Upper lobe of left lung (tissue), 6 donors: ENCODE results near the gene ARRB1. TPM values are rescaled to one million over a fixed set of nuclear protein-coding genes. Genes with fewer than 3 reads are reported as not detected.
A peak's percentile ranks its signal among the peaks of the same experiment; 100 is the strongest.

ENCODE experiments used
- ATAC-seq, 2 donors: fragments of 200-7000 bp; cut with Tn5 transposase; one replicate each; pipeline ENCODE4 v1.9.1; 2022; ENCODE audit warnings: mild to moderate bottlenecking in 2 of 2, moderate library complexity in 2 of 2; ENCODE audit not compliant: low FRiP score in 2 of 2
- DNase-seq, 2 donors: peaks; one replicate each; pipeline ENCODE4 v3.0.0-alpha.2; 2019 to 2020
- H3K27ac ChIP-seq, 4 donors: fragments of 200-600 bp; sonication (generic); one replicate each; pipeline ENCODE4 v1.5.1; 2016 to 2019
- H3K27me3 ChIP-seq, 4 donors: fragments of 200-600 bp; sonication (generic); one replicate each; pipeline ENCODE4 v1.5.1; 2017 to 2019
- H3K36me3 ChIP-seq, 4 donors: fragments of 200-600 bp; sonication (generic); one replicate each; pipeline ENCODE4 v1.5.1; 2016 to 2019
- H3K4me1 ChIP-seq, 4 donors: fragments of 200-600 bp; sonication (generic); one replicate each; pipeline ENCODE4 v1.5.1; 2018 to 2019
- H3K4me3 ChIP-seq, 4 donors: fragments of 200-600 bp; sonication (generic); one replicate each; pipeline ENCODE4 v1.5.1; 2017 to 2019; ENCODE audit warnings: mild to moderate bottlenecking in 2 of 4, moderate library complexity in 1 of 4
- H3K9me3 ChIP-seq, 4 donors: fragments of 200-600 bp; sonication (generic); one replicate each; pipeline ENCODE4 v1.5.1; 2018 to 2019
- EP300 ChIP-seq, 4 donors: sonication (generic); formaldehyde crosslinking; IDR thresholded peaks; one replicate each; pipeline ENCODE4 v1.5.1; 2017; ENCODE audit warnings: antibody characterized with exemption in 4 of 4, control low read depth in 2 of 4
- POLR2A ChIP-seq, 4 donors: fragments of 450-650 bp; IDR thresholded peaks; one replicate each; pipeline ENCODE4 v1.5.1; 2016 to 2017; ENCODE audit warnings: antibody characterized with exemption in 4 of 4, mild to moderate bottlenecking in 2 of 4
- POLR2AphosphoS5 ChIP-seq, 2 donors: sonication (generic); formaldehyde crosslinking; IDR thresholded peaks; one replicate each; pipeline ENCODE4 v1.5.1; 2017; ENCODE audit warnings: antibody characterized with exemption in 2 of 2
- WGBS, 2 donors: methylation state at CpG; one replicate each; pipeline ENCODE4 v1.1.5; 2017 to 2018; 5-methylcytosine and 5-hydroxymethylcytosine counted together
- total RNA-seq, 6 donors: library from RNA; depleted of rRNA in 4 of 6; stranded (reverse); fragments of >200 nt in 4 of 6; gene quantifications; one replicate each; pipeline versions ENCODE4 v1.1.0 to v1.2.1, GENCODE V29; 2016 to 2021
- TF ChIP-seq, protein P1 (sequence below), 6 experiments: fragments of 450-650 bp in 4 of 6; fragments of 200-600 bp in 2 of 6; sonication (generic) in 2 of 6; IDR thresholded peaks; one replicate each; pipeline ENCODE4 v1.5.1; 2016 to 2019; ENCODE audit warnings: antibody characterized with exemption in 6 of 6
- donor health status: DM: no; HTN: no; CAD: no; lungs with moderate emphysema.
- donor health status: DM: no; HTN: yes; CAD: no; lungs with severe emphysema.

ARRB1 gene
- total RNA-seq = 100 to 1,000 TPM; 119 to 235 (median 170) TPM

- H3K9me3 ChIP-seq = no peaks in the 10 kb centered on the region
- 0% methylated on average over 10 of the region's 38 CpGs; no CpG with 5 or more reads in 1 of the 2 donors for WGBS, 2 donors
- H3K4me1 ChIP-seq = peaks cover 42 to 68% (median 60%) of the 10 kb centered on the region in 4 donors
- ATAC-seq = no peak
- peak within 1 kb of the TSS; percentile 83 to 93 (median 88) for H3K4me3 ChIP-seq
- TF ChIP-seq POLR2A (IDR thresholded peaks at IDR 0.05) (peak in 2 of 4 donors; percentile 39 to 69), EP300 (IDR thresholded peaks at IDR 0.05) (no peak), POLR2AphosphoS5 (IDR thresholded peaks at IDR 0.05) (peak in 1 of 2 donors; percentile 7)
- TF ChIP-seq, protein P1, sequence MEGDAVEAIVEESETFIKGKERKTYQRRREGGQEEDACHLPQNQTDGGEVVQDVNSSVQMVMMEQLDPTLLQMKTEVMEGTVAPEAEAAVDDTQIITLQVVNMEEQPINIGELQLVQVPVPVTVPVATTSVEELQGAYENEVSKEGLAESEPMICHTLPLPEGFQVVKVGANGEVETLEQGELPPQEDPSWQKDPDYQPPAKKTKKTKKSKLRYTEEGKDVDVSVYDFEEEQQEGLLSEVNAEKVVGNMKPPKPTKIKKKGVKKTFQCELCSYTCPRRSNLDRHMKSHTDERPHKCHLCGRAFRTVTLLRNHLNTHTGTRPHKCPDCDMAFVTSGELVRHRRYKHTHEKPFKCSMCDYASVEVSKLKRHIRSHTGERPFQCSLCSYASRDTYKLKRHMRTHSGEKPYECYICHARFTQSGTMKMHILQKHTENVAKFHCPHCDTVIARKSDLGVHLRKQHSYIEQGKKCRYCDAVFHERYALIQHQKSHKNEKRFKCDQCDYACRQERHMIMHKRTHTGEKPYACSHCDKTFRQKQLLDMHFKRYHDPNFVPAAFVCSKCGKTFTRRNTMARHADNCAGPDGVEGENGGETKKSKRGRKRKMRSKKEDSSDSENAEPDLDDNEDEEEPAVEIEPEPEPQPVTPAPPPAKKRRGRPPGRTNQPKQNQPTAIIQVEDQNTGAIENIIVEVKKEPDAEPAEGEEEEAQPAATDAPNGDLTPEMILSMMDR (IDR thresholded peaks at IDR 0.05) = peak in 4 of 6 experiments; percentile 3 to 18 (median 12)
- peak in 1 of 2 donors; percentile 74 for DNase-seq
- no peaks in the 10 kb centered on the region for H3K36me3 ChIP-seq
- H3K27ac ChIP-seq = peak within 1 kb of the TSS; percentile 95 to 97 (median 96)
- no peaks in the 10 kb centered on the region for H3K27me3 ChIP-seq
Observed at GRCh38 chr11:75351541-75351790, at the start of gene ARRB1. Gene ARRB1, minus strand, starts transcription at chr11:75351661. Its CDS starts 54 bp downstream, at chr11:75351607.

- ATAC-seq = peak in 1 of 2 donors; percentile 20
Observed at GRCh38 chr11:75400146-75400865, 48.8 kb upstream of the ARRB1 start.

DNA sequence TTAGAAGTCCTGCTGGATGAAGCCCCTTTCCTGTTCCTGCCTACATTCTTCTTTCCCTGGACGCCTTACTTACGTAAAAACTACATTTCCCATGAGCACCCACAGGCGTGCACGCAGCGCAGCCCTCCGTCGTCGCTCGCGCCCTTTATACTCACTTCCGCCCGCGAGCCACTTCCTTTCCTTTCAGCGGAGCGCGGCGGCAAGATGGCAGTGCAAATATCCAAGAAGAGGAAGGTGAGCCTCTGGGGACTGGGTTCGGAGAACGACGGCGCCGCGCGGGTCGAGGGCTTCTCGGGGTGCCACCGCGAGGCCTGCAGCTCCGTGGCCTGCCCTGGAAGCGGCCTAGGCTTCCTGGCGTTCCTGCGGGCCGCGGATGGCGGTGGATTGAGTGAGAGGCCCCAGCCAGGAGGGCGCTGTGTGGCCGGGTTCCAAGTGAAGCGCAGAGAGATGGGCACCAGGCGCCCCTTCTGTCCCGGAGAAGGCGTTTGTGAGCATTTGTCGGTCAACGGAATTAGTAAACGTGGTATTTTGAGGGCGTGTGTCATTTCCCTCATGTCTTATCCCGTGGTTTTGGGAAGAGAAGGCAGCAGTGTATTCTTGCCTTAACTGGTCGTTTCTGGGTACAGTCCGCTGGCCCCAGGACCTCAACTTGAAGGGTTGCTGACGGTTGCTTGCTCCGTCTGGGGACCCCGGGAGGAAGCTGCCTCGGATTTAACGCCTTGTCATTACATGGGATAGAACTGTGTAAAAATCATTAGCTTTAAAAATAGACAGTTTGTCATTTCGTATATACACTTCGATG, 48.1 kb upstream of the ARRB1 start, which contains the start of gene RPS3:
Gene RPS3 (plus strand): TSS at position 175 of the 802 bp plus-strand sequence. CDS start 30 bp downstream, at position 205.
- WGBS, 2 donors = 0 to 1% methylated on average over 21 to 55 of the region's 55 CpGs

More at GRCh38 chr11:75400146-75400865, 48.8 kb upstream of the ARRB1 start:
- Histone ChIP-seq H3K27me3 (no peaks in the 10 kb centered on the region), H3K4me3 (peak overlapping the region; percentile 71 to 79 (median 72)), H3K27ac (peak overlapping the region; percentile 90 to 97 (median 94)), H3K4me1 (peaks cover 21 to 50% (median 31%) of the 10 kb centered on the region in 4 donors), H3K9me3 (no peaks in the 10 kb centered on the region), H3K36me3 (peaks cover 30 to 48% (median 40%) of the 10 kb centered on the region in 4 donors)
- TF ChIP-seq EP300 (IDR thresholded peaks at IDR 0.05) (no peak), POLR2AphosphoS5 (IDR thresholded peaks at IDR 0.05) (no peak), POLR2A (IDR thresholded peaks at IDR 0.05) (no peak)
- TF ChIP-seq, protein P1 (IDR thresholded peaks at IDR 0.05) = no peak
- WGBS, 2 donors = 15 to 16% methylated on average over 11 of the region's 11 CpGs
- no peak for DNase-seq

DNA sequence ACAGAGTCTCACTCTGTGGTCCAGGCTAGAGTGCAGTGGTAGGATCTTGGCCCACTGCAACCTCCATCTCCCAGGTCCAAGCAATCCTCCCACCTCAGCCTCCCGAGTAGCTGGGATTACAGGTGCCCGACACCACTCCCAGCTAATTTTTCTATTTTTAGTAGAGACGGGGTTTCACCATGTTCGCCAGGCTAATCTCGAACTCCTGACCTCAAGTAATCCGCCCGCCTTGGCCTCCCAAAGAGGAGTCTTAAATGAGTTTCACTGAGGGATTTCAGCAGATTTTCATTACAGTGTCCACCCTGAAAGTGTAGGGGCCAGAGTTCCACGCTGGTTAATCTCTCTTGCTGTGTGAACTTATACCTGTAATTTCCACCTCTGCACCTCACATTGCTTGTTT, 47.4 kb upstream of the ARRB1 start:
- Histone ChIP-seq H3K36me3 (peaks cover 16 to 34% (median 26%) of the 10 kb centered on the region in 4 donors), H3K9me3 (no peaks in the 10 kb centered on the region), H3K27ac (peak overlapping the region in 1 of 4 donors; percentile 97), H3K4me1 (peaks cover 21 to 45% (median 31%) of the 10 kb centered on the region in 4 donors), H3K4me3 (peak overlapping the region in 2 of 4 donors; percentile 71 to 72), H3K27me3 (no peaks in the 10 kb centered on the region)
- no peak for ATAC-seq
- no peak for TF ChIP-seq EP300 (IDR thresholded peaks at IDR 0.05)
- DNase-seq = no peak
- 76 to 80% methylated on average over 8 of the region's 8 CpGs for WGBS, 2 donors

More for the DNA sequence above, 48.1 kb upstream of the ARRB1 start, which contains the start of gene RPS3:
- TF ChIP-seq EP300 (IDR thresholded peaks at IDR 0.05) (peak in 1 of 4 donors; percentile 37), POLR2AphosphoS5 (IDR thresholded peaks at IDR 0.05) (peak; percentile 99), POLR2A (IDR thresholded peaks at IDR 0.05) (peak; percentile 70 to 94 (median 83))
- TF ChIP-seq, protein P1 (IDR thresholded peaks at IDR 0.05) = peak in 4 of 6 experiments; percentile 21 to 46 (median 35)
- DNase-seq = peak; percentile 94
- Histone ChIP-seq H3K27me3 (no peaks in the 10 kb centered on the region), H3K27ac (peak within 1 kb of the TSS; percentile 90 to 97 (median 94)), H3K9me3 (no peaks in the 10 kb centered on the region), H3K4me3 (peak within 1 kb of the TSS; percentile 71 to 79 (median 72)), H3K36me3 (peaks cover 22 to 40% (median 32%) of the 10 kb centered on the region in 4 donors), H3K4me1 (peaks cover 21 to 50% (median 31%) of the 10 kb centered on the region in 4 donors)
- ATAC-seq = peak; percentile 95 to 98
